ENCODE measurements around the gene APOO.
A peak's percentile ranks its signal among the peaks of the same experiment; 100 is the strongest.

The APOO gene

DNA sequence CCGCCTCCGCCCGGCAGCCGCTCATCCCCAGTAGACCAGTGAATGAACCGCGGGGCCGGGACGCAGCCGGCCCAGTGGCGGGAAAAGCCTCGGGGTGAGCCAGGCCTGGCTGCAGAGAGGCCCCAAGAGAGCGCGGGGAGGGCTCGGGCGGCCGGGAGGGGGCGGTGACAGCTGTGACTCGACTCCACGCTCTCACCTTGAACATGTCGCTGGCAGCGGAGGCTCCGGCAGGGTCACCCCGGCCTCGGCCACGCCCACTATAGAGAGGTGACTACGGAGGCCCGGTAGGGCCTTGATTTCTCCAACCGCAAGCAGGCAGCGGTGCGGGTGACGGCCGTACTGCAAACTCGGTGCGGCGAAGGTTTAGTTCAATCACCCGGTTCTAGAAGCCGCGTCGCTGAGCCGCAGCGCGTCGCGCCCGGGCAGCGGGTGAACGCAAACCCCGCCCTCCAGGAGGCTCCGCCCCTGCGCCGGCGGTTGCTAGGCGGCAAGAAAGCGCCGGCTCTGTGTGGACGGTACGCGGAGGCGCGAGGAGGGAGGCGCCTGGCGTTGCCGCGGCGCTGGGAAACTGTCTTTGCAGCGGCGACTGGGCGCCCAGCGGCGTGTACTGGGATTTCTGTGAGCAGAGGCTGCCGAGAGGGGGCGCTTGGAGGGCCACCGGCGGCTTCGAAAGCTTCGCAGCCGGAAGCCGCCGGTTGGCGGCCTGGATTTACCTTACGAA, at the start of gene APOO, which contains the start of gene CXorf58:
Gene APOO, minus strand, starts transcription at position 441 of the 721 bp plus-strand sequence. Its CDS starts 236 bp downstream, at position 205.
Gene CXorf58, plus strand, starts transcription at position 509 of the 721 bp plus-strand sequence. CDS start 2,297 bp downstream, outside the sequence.
- TF ChIP-seq CREB1 (IDR thresholded peaks at IDR 0.05; ENCODE audit: low read depth) = no peak
- peak; percentile 39 for TF ChIP-seq RAD21 (IDR thresholded peaks at IDR 0.05; ENCODE audit: low read depth)
- no peak for TF ChIP-seq USF1 (IDR thresholded peaks at IDR 0.05)
- peak; percentile 28 for TF ChIP-seq TAF1 (IDR thresholded peaks at IDR 0.05; ENCODE audit: low read depth)
- no peak for TF ChIP-seq YY1 (IDR thresholded peaks at IDR 0.05; ENCODE audit: low read depth)
- peak; percentile 45 for TF ChIP-seq TCF12 (IDR thresholded peaks at IDR 0.05; ENCODE audit: low read depth)
- TF ChIP-seq CEBPB (IDR thresholded peaks at IDR 0.05) = no peak
- no peak for TF ChIP-seq NFIC (IDR thresholded peaks at IDR 0.05)
- TF ChIP-seq EGR1 (IDR thresholded peaks at IDR 0.05) = no peak
- no peak for TF ChIP-seq TEAD4 (IDR thresholded peaks at IDR 0.05)
- no peak for TF ChIP-seq FOXM1 (IDR thresholded peaks at IDR 0.05; ENCODE audit: borderline replicate concordance, low read depth)
- TF ChIP-seq ZBTB7A (IDR thresholded peaks at IDR 0.05; ENCODE audit: low read depth) = no peak
- TF ChIP-seq REST (IDR thresholded peaks at IDR 0.05; ENCODE audit: low read depth) = no peak
- 0 out of 2 replicates have a peak, but pooled peaks have one; percentile 8 for TF ChIP-seq EP300 (IDR thresholded peaks at IDR 0.05; ENCODE audit: borderline replicate concordance)
- TF ChIP-seq, protein P1, sequence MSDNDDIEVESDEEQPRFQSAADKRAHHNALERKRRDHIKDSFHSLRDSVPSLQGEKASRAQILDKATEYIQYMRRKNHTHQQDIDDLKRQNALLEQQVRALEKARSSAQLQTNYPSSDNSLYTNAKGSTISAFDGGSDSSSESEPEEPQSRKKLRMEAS (IDR thresholded peaks at IDR 0.05) = peak; percentile 23; the same call in 1 of the 2 replicates

GRCh38 chrX:23954396-23954795, 46.7 kb upstream of the APOO start:
- TF ChIP-seq USF1 (IDR thresholded peaks at IDR 0.05) (no peak), REST (IDR thresholded peaks at IDR 0.05; ENCODE audit: low read depth) (no peak), TCF12 (IDR thresholded peaks at IDR 0.05; ENCODE audit: low read depth) (no peak), EGR1 (IDR thresholded peaks at IDR 0.05) (no peak), RAD21 (IDR thresholded peaks at IDR 0.05; ENCODE audit: low read depth) (no peak), FOXM1 (IDR thresholded peaks at IDR 0.05; ENCODE audit: borderline replicate concordance, low read depth) (no peak), YY1 (IDR thresholded peaks at IDR 0.05; ENCODE audit: low read depth) (no peak), TEAD4 (IDR thresholded peaks at IDR 0.05) (no peak), CREB1 (IDR thresholded peaks at IDR 0.05; ENCODE audit: low read depth) (no peak), ZBTB7A (IDR thresholded peaks at IDR 0.05; ENCODE audit: low read depth) (no peak), TAF1 (IDR thresholded peaks at IDR 0.05; ENCODE audit: low read depth) (no peak), EP300 (IDR thresholded peaks at IDR 0.05; ENCODE audit: borderline replicate concordance) (no peak), CEBPB (IDR thresholded peaks at IDR 0.05) (no peak), NFIC (IDR thresholded peaks at IDR 0.05) (no peak)
- TF ChIP-seq, protein P1 (IDR thresholded peaks at IDR 0.05) = no peak

GRCh38 chrX:23953908-23954269, 46.2 kb upstream of the APOO start:
- TF ChIP-seq TEAD4 (IDR thresholded peaks at IDR 0.05) (no peak), YY1 (IDR thresholded peaks at IDR 0.05; ENCODE audit: low read depth) (no peak), RAD21 (IDR thresholded peaks at IDR 0.05; ENCODE audit: low read depth) (no peak), CEBPB (IDR thresholded peaks at IDR 0.05) (no peak), ZBTB7A (IDR thresholded peaks at IDR 0.05; ENCODE audit: low read depth) (no peak), NFIC (IDR thresholded peaks at IDR 0.05) (no peak), CREB1 (IDR thresholded peaks at IDR 0.05; ENCODE audit: low read depth) (no peak), TAF1 (IDR thresholded peaks at IDR 0.05; ENCODE audit: low read depth) (no peak), TCF12 (IDR thresholded peaks at IDR 0.05; ENCODE audit: low read depth) (no peak), USF1 (IDR thresholded peaks at IDR 0.05) (no peak)
- TF ChIP-seq, protein P1 (IDR thresholded peaks at IDR 0.05) = no peak

DNA sequence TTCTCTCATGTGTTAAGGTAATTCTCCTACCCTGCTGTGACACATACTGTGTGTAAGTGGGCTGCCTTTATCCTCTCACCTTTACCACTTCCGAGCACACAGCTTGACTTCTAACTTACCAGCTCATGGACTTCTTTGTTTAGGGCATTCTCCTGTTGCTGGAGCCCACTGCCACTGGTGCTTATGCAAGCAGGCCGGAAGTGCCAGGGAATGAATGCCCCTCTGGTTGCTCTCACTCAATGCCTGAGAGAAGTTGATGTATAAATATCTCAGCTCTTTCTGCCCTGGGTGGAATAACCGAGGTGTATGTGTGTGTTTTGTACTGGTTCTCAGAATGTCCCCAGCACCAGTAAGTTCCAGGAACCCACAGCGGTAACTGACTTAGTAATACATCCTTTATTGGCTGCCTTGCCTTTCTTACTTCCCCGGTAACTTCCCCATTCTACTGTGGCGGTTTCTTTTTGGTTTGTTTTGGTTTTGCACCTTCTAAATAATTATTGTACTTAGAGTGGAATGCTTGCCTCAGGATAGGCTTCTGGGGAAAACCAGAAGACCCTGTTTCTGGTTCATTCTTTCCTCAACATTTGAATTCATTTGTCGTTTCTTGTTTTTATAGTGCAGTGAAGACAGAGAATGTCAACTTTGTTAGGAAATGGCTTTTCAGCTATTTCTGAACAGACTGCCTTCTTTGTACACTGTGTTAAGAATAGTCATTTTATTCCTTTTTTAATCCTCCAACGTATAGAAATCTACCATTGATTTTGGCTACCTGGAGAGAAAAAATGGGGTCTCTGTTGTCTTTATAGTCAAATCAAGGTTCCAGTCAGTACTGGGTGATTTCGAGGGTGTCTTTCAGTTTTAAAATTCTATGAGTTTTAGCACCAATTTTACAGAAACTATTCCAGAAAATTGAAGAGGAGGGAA, 45.5 kb upstream of the APOO start:
- TF ChIP-seq FOXM1 (IDR thresholded peaks at IDR 0.05; ENCODE audit: borderline replicate concordance, low read depth) (no peak), EP300 (IDR thresholded peaks at IDR 0.05; ENCODE audit: borderline replicate concordance) (no peak), TCF12 (IDR thresholded peaks at IDR 0.05; ENCODE audit: low read depth) (no peak), REST (IDR thresholded peaks at IDR 0.05; ENCODE audit: low read depth) (no peak), TEAD4 (IDR thresholded peaks at IDR 0.05) (no peak), YY1 (IDR thresholded peaks at IDR 0.05; ENCODE audit: low read depth) (no peak), USF1 (IDR thresholded peaks at IDR 0.05) (no peak), ZBTB7A (IDR thresholded peaks at IDR 0.05; ENCODE audit: low read depth) (no peak)
